Stimulated activated CD4-positive, alpha-beta T cell treated with anti-CD3 and anti-CD28 coated beads, Interleukin-15, amount 100 ng/mL, for 24 hours (primary cell): ENCODE results near the gene KCTD20.
"Not testable (repeated sequence)": the region's sequence is repeated elsewhere in the genome, so short reads cannot be mapped to it uniquely, and the experiment has no call there.

Experiments used
- DNase-seq: peaks from one replicate; pipeline ENCODE4 v3.0.0-alpha.2; 2020

Gene KCTD20

GRCh38 chr6:36442671-36443470, at the start of gene KCTD20, which contains the start of gene PXT1:
Gene KCTD20, plus strand, starts transcription at chr6:36443000. Its CDS starts 27,098 bp downstream, at chr6:36470098.
Gene PXT1, minus strand, starts transcription at chr6:36442854. Its CDS starts 16,772 bp downstream, at chr6:36426082.
- DNase-seq = peak; percentile 93

DNA sequence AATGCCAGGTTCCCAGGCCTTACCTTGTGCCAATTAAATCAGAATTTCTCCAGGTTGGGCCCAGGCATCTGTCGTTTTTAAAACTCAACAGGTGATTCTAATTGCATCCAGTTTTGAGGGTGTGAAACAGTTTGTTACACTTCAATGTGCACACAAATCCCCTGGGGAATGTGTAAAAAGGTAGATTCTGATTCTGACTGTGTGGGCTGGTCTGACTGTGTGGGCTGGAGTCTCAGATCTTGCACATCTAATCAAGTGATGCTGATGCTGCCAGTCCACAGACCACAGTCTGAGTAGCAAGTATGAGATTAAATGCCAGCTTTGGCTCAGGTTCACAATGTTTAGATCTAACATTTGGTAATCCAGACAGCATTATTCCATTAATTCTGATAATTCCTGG, 42.8 kb upstream of the KCTD20 start:
- DNase-seq = no peak

DNA sequence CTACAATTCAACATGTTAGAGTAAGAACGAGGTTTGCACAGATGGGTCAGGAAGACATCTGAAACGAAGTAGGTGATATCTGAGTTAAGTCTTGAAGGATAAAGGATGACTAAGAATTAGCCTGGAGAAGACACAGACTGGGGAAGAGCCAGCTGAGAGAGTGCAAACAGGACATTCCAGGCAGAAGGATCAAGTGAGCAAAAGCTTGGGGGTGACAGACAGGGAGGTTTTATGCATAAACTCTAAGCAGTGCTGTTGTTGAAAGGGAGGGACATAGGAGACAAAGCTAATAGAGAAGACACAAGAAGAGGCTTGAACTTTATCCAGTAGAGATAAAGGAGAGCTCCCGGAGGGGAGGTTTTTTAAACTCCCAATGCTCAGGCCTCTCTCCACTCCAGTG, 40.3 kb upstream of the KCTD20 start:
- DNase-seq = no peak

- no peak for DNase-seq
Measured at GRCh38 chr6:36404164-36404563, 38.6 kb upstream of the KCTD20 start.

DNA sequence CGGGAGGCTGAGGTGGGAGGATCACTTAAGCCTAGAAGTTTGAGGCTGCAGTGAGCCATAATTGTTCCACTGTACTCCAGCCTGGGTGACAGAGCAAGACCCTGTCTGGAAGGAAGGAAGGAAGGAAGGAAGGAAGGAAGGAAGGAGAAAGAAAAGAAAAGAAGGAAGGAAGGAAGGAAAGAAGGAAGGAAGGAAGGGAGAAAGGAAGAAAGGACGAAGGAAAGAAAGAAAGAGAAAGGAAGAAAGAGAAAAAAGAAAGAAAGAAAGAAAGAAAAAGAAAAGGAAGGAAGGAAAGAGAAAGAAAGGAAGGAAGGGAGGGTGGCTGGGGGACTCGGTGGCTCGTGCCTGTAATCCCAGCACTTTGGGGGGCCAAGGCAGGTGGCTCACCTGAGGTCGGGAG, 33.1 kb upstream of the KCTD20 start:
- DNase-seq = not testable (repeated sequence)

DNA sequence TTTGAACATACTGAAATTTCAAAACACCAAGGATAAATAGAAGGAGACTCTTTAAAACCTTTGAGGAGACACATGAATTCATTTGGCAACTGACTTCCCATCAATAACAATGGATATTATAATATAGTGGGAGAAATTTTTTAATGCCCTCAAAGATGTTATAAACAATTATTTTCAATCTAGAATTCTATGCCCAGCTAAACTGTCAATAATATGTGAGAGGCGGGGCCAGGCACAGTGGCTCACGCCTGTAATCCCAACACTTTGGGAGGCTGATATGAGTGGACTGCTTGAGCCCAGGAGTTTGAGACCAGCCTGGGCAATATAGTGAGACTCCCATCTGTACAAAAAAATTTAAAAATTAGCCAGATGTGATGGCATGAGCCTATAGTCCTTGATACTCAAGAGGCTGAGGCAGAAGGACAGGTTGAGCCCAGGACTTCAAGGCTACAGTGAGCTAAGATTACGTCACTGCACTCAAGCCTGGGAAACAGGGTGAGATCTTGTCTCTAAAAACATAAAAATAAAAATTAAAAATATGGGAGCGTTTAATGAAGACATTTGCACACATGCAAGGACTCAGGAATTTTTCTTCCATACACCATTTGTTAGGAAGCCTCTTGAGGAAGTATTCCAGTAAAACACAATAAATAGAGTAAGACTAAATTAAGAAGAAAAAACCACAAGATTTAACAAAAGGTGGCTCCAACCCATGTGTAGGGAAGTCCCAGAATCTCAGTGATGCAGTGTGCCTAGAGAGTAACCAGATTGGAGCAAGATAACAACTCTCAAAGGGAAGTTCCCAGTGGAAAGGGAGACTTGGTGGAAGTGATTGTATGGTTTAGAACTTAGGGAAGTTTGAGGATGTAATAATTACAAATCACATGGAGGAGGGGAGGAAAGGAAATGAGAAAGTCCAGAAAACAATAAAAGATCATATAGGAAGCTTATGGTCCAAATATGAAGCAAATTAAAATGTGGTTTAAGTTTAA, 29.0 kb upstream of the KCTD20 start:
- no peak for DNase-seq

DNA sequence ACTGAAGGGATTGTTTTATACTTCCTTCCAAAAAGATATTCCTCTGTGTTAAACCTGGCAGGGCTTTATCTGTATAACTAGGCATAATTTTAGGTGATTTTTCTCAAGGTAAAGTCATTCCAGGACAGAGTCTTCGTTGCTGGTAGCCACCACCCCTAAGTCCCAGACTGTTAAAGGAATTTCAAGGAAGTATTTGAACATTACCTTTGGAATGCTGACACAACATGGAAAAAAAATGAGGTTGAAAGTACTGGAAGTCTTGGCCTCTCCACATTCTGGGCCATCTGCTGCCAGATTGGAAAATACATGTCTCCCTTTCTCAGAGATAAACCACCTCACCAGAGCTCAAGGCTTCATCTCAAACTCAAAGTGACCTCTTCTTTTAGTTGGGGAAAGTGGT, 28.3 kb upstream of the KCTD20 start:
- DNase-seq = no peak

DNA sequence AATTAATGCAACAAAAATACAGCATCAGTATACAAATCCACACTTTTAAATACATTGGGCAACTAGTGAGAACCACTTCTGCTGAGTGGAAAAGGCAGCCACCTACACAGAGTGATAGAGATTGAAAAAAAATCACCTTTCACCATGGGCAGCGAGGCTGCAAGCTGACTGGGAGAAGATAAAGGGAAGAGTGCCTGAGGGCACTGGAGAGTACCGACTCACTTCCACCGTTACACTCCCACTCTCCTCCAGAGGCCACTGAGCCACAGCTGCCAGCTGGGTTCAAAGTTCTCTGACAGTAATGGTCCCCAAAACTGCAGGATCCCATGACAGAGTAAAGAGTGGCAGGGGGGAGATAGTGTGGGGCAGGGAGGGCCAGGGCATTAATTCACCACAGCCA, 24.2 kb upstream of the KCTD20 start:
- DNase-seq = no peak

- no peak for DNase-seq
Measured at GRCh38 chr6:36419310-36419709, 23.5 kb upstream of the KCTD20 start.

DNA sequence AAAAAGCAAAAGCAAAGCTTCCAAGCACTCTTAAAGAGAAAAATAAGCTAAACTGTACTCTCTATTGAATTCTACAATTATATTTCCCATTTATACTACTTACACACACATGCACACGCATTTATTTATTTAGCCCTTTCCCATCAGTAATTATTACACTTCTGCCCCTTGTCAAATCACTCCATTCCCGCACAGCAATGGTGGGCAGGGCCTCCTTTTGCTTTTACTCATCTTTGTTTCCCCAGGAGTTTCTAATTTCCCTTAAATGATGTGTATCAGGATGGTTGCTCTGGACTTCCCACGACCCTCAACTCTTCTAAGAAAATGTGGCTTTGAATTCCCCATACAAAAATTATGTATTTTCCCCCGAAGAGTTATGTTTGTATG, 20.1 kb upstream of the KCTD20 start:
- DNase-seq = no peak

- peak; percentile 99 for DNase-seq
Measured at GRCh38 chr6:36423101-36423824, 19.5 kb upstream of the KCTD20 start.

DNA sequence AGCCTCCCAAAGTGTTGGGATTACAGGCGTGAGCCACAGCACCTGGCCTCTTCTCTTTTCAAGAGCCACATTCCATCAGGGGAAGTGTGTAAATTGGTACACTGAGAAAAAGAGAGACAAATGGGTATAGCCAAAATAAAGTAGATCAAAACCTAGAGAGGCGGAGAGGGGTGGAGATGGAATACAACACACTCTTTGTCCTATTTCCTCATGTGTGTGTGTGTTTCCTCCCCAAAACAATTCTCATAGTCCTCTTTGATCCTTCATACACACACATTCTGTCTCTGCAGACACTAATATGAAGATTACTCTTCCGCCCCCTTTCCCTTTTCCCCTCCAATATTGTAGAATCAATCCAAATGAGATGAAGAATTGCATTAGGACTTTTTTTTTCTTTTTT, 16.2 kb upstream of the KCTD20 start:
- no peak for DNase-seq

DNA sequence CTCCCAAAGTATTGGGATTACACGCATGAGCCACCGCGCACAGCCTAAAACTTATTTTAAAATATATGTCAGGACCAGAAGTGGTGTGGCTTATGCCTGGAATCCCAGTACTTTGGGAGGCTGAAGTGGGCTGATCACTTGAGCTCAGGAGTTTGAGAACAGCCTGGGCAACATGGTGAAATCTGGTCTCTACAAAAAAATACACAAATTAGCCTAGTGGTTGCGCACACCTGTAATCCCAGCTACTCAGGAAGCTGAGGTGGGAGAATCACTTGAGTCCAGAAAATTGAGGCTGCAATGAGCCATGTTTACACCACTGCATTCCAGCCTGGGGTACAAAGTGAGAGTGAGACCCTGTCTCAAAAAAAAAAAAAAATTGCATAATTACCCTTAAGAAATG, 13.9 kb upstream of the KCTD20 start:
- no peak for DNase-seq

DNA sequence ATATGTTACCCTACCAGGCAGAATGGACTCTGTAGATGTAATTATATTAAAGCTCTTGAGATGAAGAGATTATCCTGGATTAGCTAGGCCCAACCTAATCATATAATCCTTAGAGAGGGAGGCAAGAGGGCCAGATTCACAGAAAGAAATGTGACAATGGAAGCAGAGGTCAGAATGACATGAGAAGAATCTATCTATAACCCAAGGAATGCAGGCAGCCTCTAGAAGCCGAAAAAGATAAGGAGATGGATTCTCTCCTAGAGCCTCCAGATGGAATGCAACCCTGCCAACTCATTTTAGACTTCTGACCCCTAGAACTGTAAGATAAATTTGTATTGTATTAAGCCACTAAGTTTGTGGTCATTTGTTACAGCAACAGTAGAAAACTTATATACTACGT, 12.4 kb upstream of the KCTD20 start:
- DNase-seq = no peak

- DNase-seq = no peak
Measured at GRCh38 chr6:36431197-36431596, 11.6 kb upstream of the KCTD20 start.

GRCh38 chr6:36432151-36432671, 10.6 kb upstream of the KCTD20 start:
- no peak for DNase-seq

DNA sequence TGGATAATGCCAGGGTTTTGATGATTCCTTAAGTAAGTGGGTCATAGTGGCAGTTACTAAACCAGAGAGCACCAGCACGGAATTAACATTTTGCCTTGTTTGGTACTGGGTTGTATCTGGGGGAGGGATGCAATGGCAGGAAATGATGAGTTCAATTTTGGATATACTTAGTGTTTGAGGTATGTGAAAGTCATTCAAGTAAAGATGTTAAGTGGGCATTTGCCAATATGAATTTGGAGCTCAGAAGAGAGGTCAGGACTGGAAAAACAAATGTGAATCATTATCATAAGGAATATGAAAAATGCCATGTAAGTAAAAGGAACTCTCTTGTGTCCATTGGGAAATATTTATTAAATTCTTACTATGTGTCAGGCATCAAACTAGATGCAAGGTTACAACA, 6.3 kb upstream of the KCTD20 start:
- no peak for DNase-seq

GRCh38 chr6:36441307-36441894, 1.4 kb upstream of the KCTD20 start:
- DNase-seq = peak; percentile 92

DNA sequence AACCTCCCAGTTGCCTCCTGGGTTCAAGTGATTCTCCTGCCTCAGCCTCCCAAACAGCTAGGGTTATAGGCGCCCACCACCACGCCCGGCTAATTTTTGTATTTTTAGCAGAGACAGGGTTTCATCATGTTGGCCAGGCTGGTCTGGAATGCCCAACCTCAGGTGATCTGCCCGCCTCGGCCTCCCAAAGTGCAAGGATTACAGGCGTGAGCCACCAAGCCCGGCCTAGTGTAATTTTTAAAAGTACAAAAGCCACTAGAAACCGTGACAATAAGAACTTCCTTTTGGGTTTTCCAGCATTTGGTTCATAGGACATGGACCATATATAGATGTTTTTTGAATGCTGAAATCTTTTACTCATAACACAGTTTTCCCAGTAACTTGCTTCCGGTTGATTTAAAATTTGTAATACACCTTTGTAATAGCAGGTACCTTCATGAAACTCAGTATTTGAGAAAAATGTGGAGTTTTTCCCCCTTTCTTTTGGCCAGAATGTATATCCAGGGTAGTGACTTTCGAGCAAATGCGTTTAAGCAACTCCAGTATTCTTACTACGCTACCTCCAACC, 613 bp upstream of the KCTD20 start:
- no peak for DNase-seq

DNA sequence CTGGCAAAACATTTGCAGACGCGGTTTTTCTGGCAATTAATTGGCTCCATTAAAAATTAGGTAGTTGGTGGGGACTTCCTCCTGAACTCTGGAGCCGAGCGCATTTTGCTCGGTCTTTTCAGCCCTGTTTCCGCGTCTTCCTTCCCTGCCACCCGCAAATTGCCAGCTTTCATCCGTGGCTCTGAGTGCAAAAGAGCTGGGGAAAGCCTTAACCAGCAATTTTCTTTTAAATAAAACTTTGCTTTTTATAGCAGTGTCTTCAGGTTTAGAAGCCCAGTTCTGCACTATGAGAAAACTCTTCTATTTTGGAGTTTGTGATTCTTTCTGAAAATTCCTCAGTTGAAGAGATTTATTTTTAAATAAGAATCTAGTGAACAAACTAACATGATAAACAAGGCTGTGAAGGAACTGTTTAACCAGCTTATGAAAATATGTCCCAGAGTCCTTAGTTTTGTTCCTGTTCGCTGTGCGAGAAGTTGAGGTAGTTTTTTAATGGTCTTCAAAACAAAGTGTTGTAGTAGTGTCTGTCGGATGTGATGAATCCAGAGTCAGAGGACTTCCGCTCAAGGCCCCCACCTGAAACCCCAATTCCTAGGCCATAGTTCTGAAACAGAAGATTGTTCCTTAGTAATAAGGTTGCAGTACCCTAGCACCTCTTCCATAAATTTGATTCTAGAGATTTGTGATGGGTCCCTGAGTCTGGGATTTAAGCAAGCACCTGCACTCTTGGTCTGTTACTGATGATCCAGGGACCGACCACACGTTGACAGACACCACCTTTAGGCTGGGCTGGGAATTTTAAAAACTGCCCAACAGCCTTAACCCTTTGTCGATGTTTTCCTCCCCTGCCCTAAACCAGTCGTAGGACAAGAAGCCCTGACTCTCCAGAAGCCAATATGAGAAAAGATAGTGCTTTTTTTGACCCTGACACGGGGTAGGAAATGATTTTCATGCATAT, 950 bp downstream of the KCTD20 start:
- DNase-seq = no peak

GRCh38 chr6:36444470-36444869, 1.7 kb downstream of the KCTD20 start:
- DNase-seq = no peak
